Pancreas (tissue), 10 donors: Measurements from ENCODE around the gene AKT1. TPM values are rescaled to one million over a fixed set of nuclear protein-coding genes. Genes with fewer than 3 reads are reported as not detected.

ENCODE experiments used
- ATAC-seq, 4 donors: fragments of 200-7000 bp; cut with Tn5 transposase; one replicate each; pipeline versions ENCODE4 v1.8.0 to v1.9.1; 2020; ENCODE audit warnings: mild to moderate bottlenecking in 4 of 4, moderate library complexity in 4 of 4
- DNase-seq, 6 donors: peaks; one replicate each; pipeline ENCODE4 v3.0.0-alpha.2; 2020
- FAIRE-seq: peaks from 2 replicates; lab custom pipeline; 2012; peaks lifted over from hg19 to GRCh38; lab: Jason Lieb, UNC
- H3K27ac ChIP-seq, 4 donors: fragments of 200-600 bp; sonication (generic); 1 replicate in 3 of 4; 2 replicates in 1 of 4; pipeline versions ENCODE4 v1.5.0 to v1.8.0; 2020
- H3K27me3 ChIP-seq, 4 donors: fragments of 200-600 bp; one replicate each; pipeline ENCODE4 v1.8.0; 2021
- H3K36me3 ChIP-seq, 3 donors: fragments of 200-600 bp; sonication (generic) in 1 of 3; one replicate each; pipeline versions ENCODE4 v1.5.0 to v1.8.0; 2020 to 2021
- H3K4me1 ChIP-seq, 3 donors: fragments of 200-600 bp; one replicate each; pipeline ENCODE4 v1.8.0; 2021
- H3K4me3 ChIP-seq, 4 donors: fragments of 200-600 bp; sonication (generic) in 2 of 4; one replicate each; pipeline versions ENCODE4 v1.5.0 to v1.8.0; 2020 to 2021
- H3K9me3 ChIP-seq, 4 donors: fragments of 200-600 bp; one replicate each; pipeline ENCODE4 v1.8.0; 2021
- CTCF ChIP-seq, 4 donors: fragments of 200-600 bp; sonication (generic) in 3 of 4; IDR thresholded peaks; one replicate each; pipeline versions ENCODE4 v1.5.0 to v1.8.0; 2021; ENCODE audit warnings: antibody characterized with exemption in 4 of 4
- WGBS, 2 donors: extraction: QIAGEN DNeasy Blood & Tissue Kit; methylation state at CpG; one replicate each; pipeline ENCODE4 v1.1.7; 2013; 5-methylcytosine and 5-hydroxymethylcytosine counted together
- intact Hi-C, 3 donors: fragments of 100-400 bp; cut with DNase I; formaldehyde crosslinking; loops; one replicate each; pipeline versions ENCODE4 v1.11.1 to v1.14.2; 2022
- polyA plus RNA-seq, 2 donors: library from polyadenylated mRNA; stranded (reverse); fragments of 200-250 nt; gene quantifications; one replicate each; pipeline ENCODE4 v1.2.3, GENCODE V29; 2013
- total RNA-seq, 6 donors: library from RNA; stranded (reverse); fragmentation: NEBNext Ultra II Directional in 4 of 6; extraction: Animal tissue kit (Norgen Biotek cat#: 25700) in 4 of 6; gene quantifications; one replicate each; pipeline versions ENCODE4 v1.2.1 to v1.2.4, GENCODE V29; 2021 to 2023
- donor health status: healthy with polysubstance abuse.
- donor health status: DM: no; HTN: no; CAD: no; lungs with moderate emphysema.
- donor health status: DM: no; HTN: no; CAD: no.
- donor health status: control.
- donor health status: control.
- donor health status: Bipolar disorder and iron deficiency.
- donor health status: DM: yes; HTN: yes; CAD: no.
- donor health status: DM: no; HTN: no; CAD: no.
- donor health status: DM: no; HTN: no; CAD: no.
- donor health status: DM: yes; HTN: yes; CAD: no.

Gene AKT1
- total and polyA plus RNA-seq, 8 donors: 70.0 to 106 (median 84.6) TPM

- Histone ChIP-seq H3K4me1 (peaks cover 17 to 31% (median 26%) of the 10 kb centered on the region in 3 donors), H3K36me3 (peaks cover 0 to 5% (median 0%) of the 10 kb centered on the region in 3 donors), H3K27ac (peak overlapping the region; percentile 39 to 78 (median 66)), H3K9me3 (no peaks in the 10 kb centered on the region), H3K27me3 (no peaks in the 10 kb centered on the region), H3K4me3 (peak overlapping the region in 3 of 4 donors; percentile 31 to 79 (median 44))
- intact Hi-C loops: no loop called here
- WGBS, 2 donors: 9 to 14% methylated on average over 25 to 55 of the region's 55 CpGs
- FAIRE-seq: no peak
- peak; percentile 34 to 55 (median 36) for ATAC-seq
- DNase-seq: peak in 4 of 6 donors; percentile 63 to 88 (median 70)
- no peak for TF ChIP-seq CTCF (IDR thresholded peaks at IDR 0.05)
These were observed 486 bp upstream of the AKT1 start for GRCh38 chr14:104795781-104796686.

- intact Hi-C loops: no loop called here
- 1 to 5% methylated on average over 16 of the region's 16 CpGs for WGBS, 2 donors
- no peak for TF ChIP-seq CTCF (IDR thresholded peaks at IDR 0.05)
- ATAC-seq (peak in 3 of 4 donors; percentile 24 to 46 (median 27)), FAIRE-seq (no peak), DNase-seq (peak in 1 of 6 donors; percentile 55)
- peaks cover 17 to 30% (median 26%) of the 10 kb centered on the region in 3 donors for H3K4me1 ChIP-seq
- no peaks in the 10 kb centered on the region for H3K9me3 ChIP-seq
- H3K36me3 ChIP-seq: peaks cover 0 to 5% (median 0%) of the 10 kb centered on the region in 3 donors
- peak overlapping the region; percentile 67 to 79 (median 75) for H3K4me3 ChIP-seq
- H3K27ac ChIP-seq: peak overlapping the region; percentile 31 to 77 (median 64)
- no peaks in the 10 kb centered on the region for H3K27me3 ChIP-seq
These were observed 936 bp downstream of the AKT1 start for GRCh38 chr14:104794631-104794992.

GRCh38 chr14:104794099-104794498 is 1.4 kb downstream of the AKT1 start:
- ATAC-seq: peak; percentile 7 to 19 (median 12)
- H3K27ac ChIP-seq: peak overlapping the region in 3 of 4 donors; percentile 31 to 77 (median 66)
- TF ChIP-seq CTCF (IDR thresholded peaks at IDR 0.05): no peak
- FAIRE-seq: no peak
- H3K4me1 ChIP-seq: peaks cover 17 to 30% (median 26%) of the 10 kb centered on the region in 3 donors
- DNase-seq: peak in 2 of 6 donors; percentile 67 to 81
- peaks cover 0 to 5% (median 0%) of the 10 kb centered on the region in 3 donors for H3K36me3 ChIP-seq
- no peaks in the 10 kb centered on the region for H3K9me3 ChIP-seq
- no peaks in the 10 kb centered on the region for H3K27me3 ChIP-seq
- WGBS, 2 donors: 3 to 5% methylated on average over 15 of the region's 15 CpGs
- intact Hi-C loops: no loop called here
- H3K4me3 ChIP-seq: peak overlapping the region; percentile 67 to 79 (median 75)

- Histone ChIP-seq H3K27ac (peak overlapping the region in 1 of 4 donors; percentile 77), H3K27me3 (no peaks in the 10 kb centered on the region), H3K4me1 (peaks cover 21 to 30% (median 26%) of the 10 kb centered on the region in 3 donors), H3K36me3 (peaks cover 0 to 5% (median 0%) of the 10 kb centered on the region in 3 donors), H3K4me3 (peak overlapping the region in 2 of 4 donors; percentile 73 to 79), H3K9me3 (no peaks in the 10 kb centered on the region)
- no peak for DNase-seq
- ATAC-seq: no peak
- TF ChIP-seq CTCF (IDR thresholded peaks at IDR 0.05): no peak
- 60 to 71% methylated on average over 2 of the region's 2 CpGs for WGBS, 2 donors
- FAIRE-seq: no peak
- intact Hi-C loops: no loop called here
These were observed 1.9 kb downstream of the AKT1 start for GRCh38 chr14:104793703-104793959.
